ENCODE measurements around the gene EIF4B. TPM values are rescaled to one million over a fixed set of nuclear protein-coding genes. Genes with fewer than 3 reads are reported as not detected.
A peak's percentile ranks its signal among the peaks of the same experiment; 100 is the strongest.

Gene EIF4B
- total and polyA plus RNA-seq, 2 experiments from 2014 or later = 141 to 584 TPM

DNA sequence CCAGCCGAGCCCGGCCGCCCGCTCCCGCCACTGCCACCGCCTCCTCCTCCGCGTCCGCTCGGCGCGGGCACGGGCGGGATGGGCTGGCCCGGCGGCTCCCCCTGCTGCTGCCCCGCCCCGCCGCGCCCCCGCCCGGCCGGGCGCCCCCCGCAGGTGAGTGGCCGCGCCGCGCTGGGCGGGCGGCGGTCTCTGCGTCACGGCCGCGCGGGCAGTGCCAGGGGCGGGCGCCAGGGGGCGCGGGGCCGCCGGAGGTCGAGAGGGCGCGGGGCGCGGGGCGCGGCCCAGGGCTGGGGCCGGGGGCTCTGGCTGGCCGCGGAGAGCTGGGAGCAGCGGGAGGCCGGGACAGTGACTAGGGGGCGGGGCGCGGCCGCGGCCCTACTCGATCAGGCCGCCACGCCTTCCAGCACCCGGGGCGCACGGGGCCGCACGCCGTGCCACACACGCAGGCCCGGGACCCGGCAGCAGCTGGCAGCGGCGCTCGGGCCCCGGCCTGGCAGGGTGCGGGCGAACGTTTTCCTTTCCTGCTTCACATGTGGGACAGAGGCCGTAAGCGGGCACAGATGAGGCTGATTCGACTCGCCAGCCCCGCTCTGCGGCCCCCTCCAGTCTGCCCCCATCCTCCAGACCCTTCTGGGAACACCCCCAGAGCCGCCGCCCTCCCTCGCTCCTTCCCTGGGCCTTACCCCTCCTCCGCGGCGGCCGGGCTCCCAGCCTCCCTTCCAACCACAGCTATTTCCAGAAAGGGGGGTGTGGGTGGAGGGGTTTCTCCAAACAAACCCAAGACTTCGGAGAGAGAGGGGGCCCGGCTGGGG lies 41.2 kb downstream of the EIF4B start:
- Histone ChIP-seq H3K36me3 (ENCODE audit: insufficient read depth) (no peaks in the 10 kb centered on the region; the same call in 1 of the 2 replicates), H3K4me3 (peak overlapping the region; percentile 64), H3K79me2 (replicated peaks; ENCODE audit: insufficient read depth) (peaks cover 14% of the 10 kb centered on the region; the same call in 1 of the 2 replicates), H4K20me1 (replicated peaks; ENCODE audit: insufficient read depth) (peaks cover 13% of the 10 kb centered on the region), H3K4me2 (peak overlapping the region; percentile 89), H2AFZ (no peak overlapping the region), H3K27ac (ENCODE audit: low read depth) (peak overlapping the region; percentile 97), H3K9me2 (ENCODE audit: insufficient read depth) (no peaks in the 10 kb centered on the region), H3F3A (replicated peaks; ENCODE audit: low read depth) (peaks cover 50% of the 10 kb centered on the region), H3K27me3 (ENCODE audit: insufficient read depth) (peaks cover 32% of the 10 kb centered on the region), H3K4me1 (ENCODE audit: insufficient read depth) (peaks cover 79% of the 10 kb centered on the region)
- H3K27me3 Mint-ChIP-seq (ENCODE audit: insufficient read depth, low read depth, poor library complexity) = peaks cover 55% of the 10 kb centered on the region
- TF ChIP-seq, protein P1, sequence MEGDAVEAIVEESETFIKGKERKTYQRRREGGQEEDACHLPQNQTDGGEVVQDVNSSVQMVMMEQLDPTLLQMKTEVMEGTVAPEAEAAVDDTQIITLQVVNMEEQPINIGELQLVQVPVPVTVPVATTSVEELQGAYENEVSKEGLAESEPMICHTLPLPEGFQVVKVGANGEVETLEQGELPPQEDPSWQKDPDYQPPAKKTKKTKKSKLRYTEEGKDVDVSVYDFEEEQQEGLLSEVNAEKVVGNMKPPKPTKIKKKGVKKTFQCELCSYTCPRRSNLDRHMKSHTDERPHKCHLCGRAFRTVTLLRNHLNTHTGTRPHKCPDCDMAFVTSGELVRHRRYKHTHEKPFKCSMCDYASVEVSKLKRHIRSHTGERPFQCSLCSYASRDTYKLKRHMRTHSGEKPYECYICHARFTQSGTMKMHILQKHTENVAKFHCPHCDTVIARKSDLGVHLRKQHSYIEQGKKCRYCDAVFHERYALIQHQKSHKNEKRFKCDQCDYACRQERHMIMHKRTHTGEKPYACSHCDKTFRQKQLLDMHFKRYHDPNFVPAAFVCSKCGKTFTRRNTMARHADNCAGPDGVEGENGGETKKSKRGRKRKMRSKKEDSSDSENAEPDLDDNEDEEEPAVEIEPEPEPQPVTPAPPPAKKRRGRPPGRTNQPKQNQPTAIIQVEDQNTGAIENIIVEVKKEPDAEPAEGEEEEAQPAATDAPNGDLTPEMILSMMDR (conservative IDR thresholded peaks at IDR 0.05; ENCODE audit: low read depth in 2 of 2) = peak in 1 of 2 experiments; percentile 48; a peak in 2 of 4 replicates
- TF ChIP-seq, protein P2, sequence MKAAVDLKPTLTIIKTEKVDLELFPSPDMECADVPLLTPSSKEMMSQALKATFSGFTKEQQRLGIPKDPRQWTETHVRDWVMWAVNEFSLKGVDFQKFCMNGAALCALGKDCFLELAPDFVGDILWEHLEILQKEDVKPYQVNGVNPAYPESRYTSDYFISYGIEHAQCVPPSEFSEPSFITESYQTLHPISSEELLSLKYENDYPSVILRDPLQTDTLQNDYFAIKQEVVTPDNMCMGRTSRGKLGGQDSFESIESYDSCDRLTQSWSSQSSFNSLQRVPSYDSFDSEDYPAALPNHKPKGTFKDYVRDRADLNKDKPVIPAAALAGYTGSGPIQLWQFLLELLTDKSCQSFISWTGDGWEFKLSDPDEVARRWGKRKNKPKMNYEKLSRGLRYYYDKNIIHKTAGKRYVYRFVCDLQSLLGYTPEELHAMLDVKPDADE (IDR thresholded peaks at IDR 0.05) = no peak
- H3K9me3 Mint-ChIP-seq = peaks cover 5% of the 10 kb centered on the region; the same call in 2 of the 3 replicates
- H3K36me3 Mint-ChIP-seq (ENCODE audit: low read depth) = peaks cover 20% of the 10 kb centered on the region
- H3K4me1 Mint-ChIP-seq = peaks cover 74% of the 10 kb centered on the region
- ATAC-seq (peak; percentile 11), DNase-seq (ENCODE audit: low spot score) (peak; percentile 86)
- peak overlapping the region; percentile 66 for H3K4me3 Mint-ChIP-seq
- H3K27ac Mint-ChIP-seq = no peak overlapping the region

DNA sequence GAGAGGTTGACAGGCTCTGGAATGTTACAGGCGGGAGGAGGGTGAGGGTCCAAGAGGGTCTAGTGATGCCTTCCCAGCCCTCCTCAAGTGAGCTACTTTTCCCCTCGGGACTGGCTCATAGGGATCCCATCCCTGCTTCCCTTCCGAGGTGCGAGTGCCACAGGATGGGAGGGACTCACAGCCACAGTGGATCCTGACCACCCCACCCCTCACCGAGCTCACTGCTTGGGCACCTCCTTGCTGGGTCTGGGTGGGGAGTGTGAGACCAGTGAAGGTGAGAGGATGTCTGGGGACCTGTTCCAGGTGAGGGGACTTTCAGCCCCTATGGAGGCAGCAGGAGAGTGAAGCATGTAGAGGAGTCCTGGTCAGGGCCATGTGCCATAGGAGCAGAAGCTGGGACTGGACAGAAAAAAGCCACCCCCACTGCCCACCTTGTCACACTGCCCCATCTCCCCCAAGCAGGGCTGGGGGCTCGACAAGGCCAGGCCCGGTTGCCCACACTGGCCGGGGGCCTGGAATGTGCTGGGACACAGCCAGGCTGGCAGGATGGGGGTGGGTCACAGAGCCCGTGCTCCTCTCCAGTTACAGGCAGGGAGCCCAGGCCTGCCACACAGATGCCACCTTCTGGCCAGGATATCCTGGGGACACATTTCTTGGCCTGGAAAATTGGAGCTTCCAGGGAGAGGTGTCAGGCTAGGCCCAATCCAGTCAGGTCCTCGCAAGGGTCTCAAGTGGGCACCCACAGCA lies 42.0 kb downstream of the EIF4B start:
- H3K4me1 Mint-ChIP-seq = peaks cover 66% of the 10 kb centered on the region
- peak overlapping the region; percentile 81 for H3K27ac Mint-ChIP-seq
- peaks cover 13% of the 10 kb centered on the region for H4K20me1 ChIP-seq (replicated peaks; ENCODE audit: insufficient read depth)
- peaks cover 5% of the 10 kb centered on the region; the same call in 2 of the 3 replicates for H3K9me3 Mint-ChIP-seq
- TF ChIP-seq NANOG (IDR thresholded peaks at IDR 0.05; ENCODE audit: borderline replicate concordance) = 0 out of 2 replicates have a peak, but pooled peaks have one; percentile 4
- no peak for TF ChIP-seq ZNF331 (CRISPR knock-in tag; IDR thresholded peaks at IDR 0.05; ENCODE audit: low read depth)
- TF ChIP-seq, protein P1 (conservative IDR thresholded peaks at IDR 0.05; ENCODE audit: low read depth in 2 of 2) = peak; percentile 12 to 42; a peak in 2 of 4 replicates
- no peak for TF ChIP-seq EZH2phosphoT487 (IDR thresholded peaks at IDR 0.05; ENCODE audit: unreplicated experiment)
- no peak overlapping the region for H2AFZ ChIP-seq
- peak overlapping the region; percentile 97 for H3K27ac ChIP-seq (ENCODE audit: low read depth)
- H3K36me3 ChIP-seq (ENCODE audit: insufficient read depth) = no peaks in the 10 kb centered on the region; the same call in 1 of the 2 replicates
- H3K9me2 ChIP-seq (ENCODE audit: insufficient read depth) = no peaks in the 10 kb centered on the region
- DNase-seq (ENCODE audit: low spot score) (peak; percentile 47), ATAC-seq (peak; percentile 2)
- H3K4me2 ChIP-seq = peak overlapping the region; percentile 89
- peak overlapping the region; percentile 66 for H3K4me3 Mint-ChIP-seq
- peaks cover 16% of the 10 kb centered on the region; the same call in 1 of the 2 replicates for H3K79me2 ChIP-seq (replicated peaks; ENCODE audit: insufficient read depth)
- peaks cover 43% of the 10 kb centered on the region for H3F3A ChIP-seq (replicated peaks; ENCODE audit: low read depth)
- peaks cover 51% of the 10 kb centered on the region for H3K27me3 Mint-ChIP-seq (ENCODE audit: insufficient read depth, low read depth, poor library complexity)
- peaks cover 73% of the 10 kb centered on the region for H3K4me1 ChIP-seq (ENCODE audit: insufficient read depth)
- H3K36me3 Mint-ChIP-seq (ENCODE audit: low read depth) = peaks cover 18% of the 10 kb centered on the region
- H3K4me3 ChIP-seq = peak overlapping the region; percentile 64
- H3K27me3 ChIP-seq (ENCODE audit: insufficient read depth) = peaks cover 32% of the 10 kb centered on the region
